Lower lobe of right lung (tissue), 2 donors: Measurements from ENCODE around the gene DIAPH3. TPM values are rescaled to one million over a fixed set of nuclear protein-coding genes. Genes with fewer than 3 reads are reported as not detected.

Experiments used
- ATAC-seq, 2 donors: fragments of 200-7000 bp; cut with Tn5 transposase; one replicate each; pipeline ENCODE4 v1.9.1; 2020 to 2022; ENCODE audit warnings: mild to moderate bottlenecking in 2 of 2, moderate library complexity in 2 of 2
- DNase-seq: peaks from one replicate; pipeline ENCODE4 v3.0.0-alpha.2; 2020
- H3K27ac ChIP-seq: fragments of 200-600 bp; one replicate; pipeline ENCODE4 v1.8.0; 2022
- H3K27me3 ChIP-seq: fragments of 200-600 bp; one replicate; pipeline ENCODE4 v1.8.0; 2022; ENCODE audit warnings: low read depth
- H3K36me3 ChIP-seq: fragments of 200-600 bp; one replicate; pipeline ENCODE4 v1.8.0; 2022; ENCODE audit warnings: mild to moderate bottlenecking
- H3K4me1 ChIP-seq: fragments of 200-600 bp; one replicate; pipeline ENCODE4 v1.8.0; 2022
- H3K4me3 ChIP-seq: fragments of 200-600 bp; one replicate; pipeline ENCODE4 v1.8.0; 2022; ENCODE audit warnings: mild to moderate bottlenecking
- H3K9me3 ChIP-seq: fragments of 200-600 bp; one replicate; pipeline ENCODE4 v1.8.0; 2022
- CTCF ChIP-seq: fragments of 200-600 bp; IDR thresholded peaks from one replicate; pipeline ENCODE4 v1.8.0; 2022; ENCODE audit warnings: antibody characterized with exemption, mild to moderate bottlenecking
- intact Hi-C: fragments of 100-400 bp; cut with DNase I; formaldehyde crosslinking; loops from one replicate; pipeline ENCODE4 v1.11.0; 2022
- total RNA-seq: library from RNA; stranded (reverse); fragmentation: NEBNext Ultra II Directional; extraction: Animal tissue kit (Norgen Biotek cat#: 25700); gene quantifications from one replicate; pipeline ENCODE4 v1.2.1, GENCODE V29; 2021
- donor health status: DM: no; HTN: yes; CAD: no; lungs with severe emphysema.

Gene DIAPH3
- total RNA-seq, 1 donor from 2014 or later = 3.2 TPM

- TF ChIP-seq CTCF = no peak
- H3K4me1 ChIP-seq = no peaks in the 10 kb centered on the region
- H3K27ac ChIP-seq = no peak overlapping the region
- no peak for ATAC-seq
- H3K4me3 ChIP-seq = no peak overlapping the region
- H3K36me3 ChIP-seq = no peaks in the 10 kb centered on the region
- DNase-seq = no peak
- H3K27me3 ChIP-seq = no peaks in the 10 kb centered on the region
- intact Hi-C loops = no loop called here
- no peaks in the 10 kb centered on the region for H3K9me3 ChIP-seq
These were observed 298.3 kb downstream of the DIAPH3 start for GRCh38 chr13:59865398-59865797.

GRCh38 chr13:59863621-59864020 lies 300.1 kb downstream of the DIAPH3 start:
- H3K4me1 ChIP-seq = no peaks in the 10 kb centered on the region
- intact Hi-C loops = no loop called here
- no peak for DNase-seq

GRCh38 chr13:59861676-59862075 lies 302.1 kb downstream of the DIAPH3 start:
- DNase-seq (no peak), ATAC-seq (no peak)
- no peak overlapping the region for H3K27ac ChIP-seq
- intact Hi-C loops = no loop called here
- no peak for TF ChIP-seq CTCF
- no peaks in the 10 kb centered on the region for H3K9me3 ChIP-seq
- H3K36me3 ChIP-seq = no peaks in the 10 kb centered on the region
- H3K27me3 ChIP-seq = no peaks in the 10 kb centered on the region
- no peak overlapping the region for H3K4me3 ChIP-seq
- no peaks in the 10 kb centered on the region for H3K4me1 ChIP-seq

More at GRCh38 chr13:59863621-59864020, 300.1 kb downstream of the DIAPH3 start:
- Histone ChIP-seq H3K27me3 (no peaks in the 10 kb centered on the region), H3K4me3 (no peak overlapping the region), H3K9me3 (no peaks in the 10 kb centered on the region), H3K36me3 (no peaks in the 10 kb centered on the region), H3K27ac (no peak overlapping the region)
- ATAC-seq = no peak
- TF ChIP-seq CTCF = no peak

GRCh38 chr13:59856281-59856810 lies 307.4 kb downstream of the DIAPH3 start:
- H3K9me3 ChIP-seq = no peaks in the 10 kb centered on the region
- no peaks in the 10 kb centered on the region for H3K4me1 ChIP-seq
- no peak for TF ChIP-seq CTCF
- no peak overlapping the region for H3K27ac ChIP-seq
- H3K4me3 ChIP-seq = no peak overlapping the region
- ATAC-seq (no peak), DNase-seq (no peak)
- H3K36me3 ChIP-seq = no peaks in the 10 kb centered on the region
- intact Hi-C loops = no loop called here
- H3K27me3 ChIP-seq = no peaks in the 10 kb centered on the region

- Histone ChIP-seq H3K27me3 (no peaks in the 10 kb centered on the region), H3K27ac (no peak overlapping the region), H3K4me3 (no peak overlapping the region), H3K4me1 (no peaks in the 10 kb centered on the region), H3K9me3 (no peaks in the 10 kb centered on the region), H3K36me3 (no peaks in the 10 kb centered on the region)
- ATAC-seq = no peak
- intact Hi-C loops = no loop called here
- DNase-seq = no peak
- no peak for TF ChIP-seq CTCF
These were observed 316.7 kb downstream of the DIAPH3 start for GRCh38 chr13:59846845-59847620.
